Naive thymus-derived CD4-positive, alpha-beta T cell (primary cell): ENCODE data around the gene SYCP2. TPM values are rescaled to one million over a fixed set of nuclear protein-coding genes. Genes with fewer than 3 reads are reported as not detected.

ENCODE experiments used
- ATAC-seq: fragments of 150-1000 bp; cut with Tn5 transposase; 2 replicates; pipeline ENCODE4 v1.10.0; 2021; ENCODE audit warnings: mild to moderate bottlenecking, moderate library complexity
- CTCF ChIA-PET: fragments of 350-600 bp; sonication (Branson Sonifier 250); formaldehyde crosslinking; loops from one replicate; lab custom pipeline; 2021; ENCODE audit warnings: antibody characterized with exemption; lab: Charles Lee
- POLR2A ChIA-PET: fragments of 350-600 bp; sonication (Branson Sonifier 250); formaldehyde crosslinking; loops from one replicate; lab custom pipeline; 2021; ENCODE audit warnings: antibody characterized with exemption, inconsistent platforms; lab: Charles Lee
- DNase-seq, 9 donors: peaks; one replicate each; pipeline versions ENCODE4 v3.0.0 to v3.0.0-alpha.2; 2020 to 2022; ENCODE audit warnings: mixed read lengths in 1 of 9
- H3K27ac ChIP-seq: one replicate; pipeline ENCODE4 v1.7.0; 2013; ENCODE audit warnings: mild to moderate bottlenecking, low read depth, low read length, moderate library complexity
- H3K27me3 ChIP-seq, 2 donors: one replicate each; pipeline ENCODE4 v1.7.0; 2013; ENCODE audit warnings: low read length in 2 of 2, mild to moderate bottlenecking in 2 of 2, moderate library complexity in 2 of 2; ENCODE audit not compliant: control insufficient read depth in 2 of 2, insufficient read depth in 2 of 2
- H3K36me3 ChIP-seq, 3 experiments: 1 replicate in 2 of 3; 2 replicates in 1 of 3; pipeline ENCODE4 v1.7.0; 2013; ENCODE audit warnings: low read length in 3 of 3, mild to moderate bottlenecking in 3 of 3, moderate library complexity in 1 of 3; ENCODE audit not compliant: insufficient read depth in 3 of 3, control insufficient read depth in 2 of 3
- H3K4me1 ChIP-seq, 2 donors: one replicate each; pipeline ENCODE4 v1.7.0; 2013; ENCODE audit warnings: low read length in 2 of 2, mild to moderate bottlenecking in 2 of 2, moderate library complexity in 1 of 2; ENCODE audit not compliant: control insufficient read depth in 2 of 2, insufficient read depth in 2 of 2
- H3K4me3 ChIP-seq: 2 replicates; pipeline ENCODE4 v1.7.0; 2013; ENCODE audit warnings: mild to moderate bottlenecking, low read length
- H3K9me3 ChIP-seq, 3 experiments: 1 replicate in 2 of 3; 2 replicates in 1 of 3; pipeline ENCODE4 v1.7.0; 2013; ENCODE audit warnings: low read length in 3 of 3; ENCODE audit not compliant: control insufficient read depth in 2 of 3
- H3K27ac Mint-ChIP-seq, 9 donors: one replicate each; pipeline ENCODE4 v1.8.0; 2020 to 2022; ENCODE audit warnings: mixed read lengths in 9 of 9, mild to moderate bottlenecking in 8 of 9, moderate library complexity in 5 of 9, inconsistent platforms in 2 of 9
- H3K27me3 Mint-ChIP-seq, 5 donors: one replicate each; pipeline ENCODE4 v1.8.0; 2021 to 2022; ENCODE audit warnings: mixed read lengths in 5 of 5, mild to moderate bottlenecking in 1 of 5
- H3K36me3 Mint-ChIP-seq, 5 donors: one replicate each; pipeline ENCODE4 v1.8.0; 2020 to 2022; ENCODE audit warnings: mixed read lengths in 5 of 5, mild to moderate bottlenecking in 3 of 5, inconsistent platforms in 1 of 5
- H3K4me1 Mint-ChIP-seq, 7 donors: one replicate each; pipeline ENCODE4 v1.8.0; 2020 to 2022; ENCODE audit warnings: mixed read lengths in 7 of 7, mild to moderate bottlenecking in 3 of 7, inconsistent platforms in 1 of 7
- H3K4me3 Mint-ChIP-seq, 10 donors: one replicate each; pipeline ENCODE4 v1.8.0; 2020 to 2022; ENCODE audit warnings: mild to moderate bottlenecking in 10 of 10, mixed read lengths in 10 of 10, moderate library complexity in 6 of 10, inconsistent platforms in 2 of 10
- H3K9me3 Mint-ChIP-seq, 11 donors: one replicate each; pipeline ENCODE4 v1.8.0; 2020 to 2022; ENCODE audit warnings: mixed read lengths in 11 of 11, mild to moderate bottlenecking in 4 of 11, inconsistent platforms in 1 of 11, moderate library complexity in 1 of 11
- intact Hi-C, 2 donors: fragments of 100-400 bp; cut with micrococcal nuclease; formaldehyde crosslinking; loops; one replicate each; pipeline ENCODE4 v1.15.1; 2023
- polyA plus RNA-seq, 2 donors: library from polyadenylated mRNA; unstranded; fragments of 300-500 nt; fragmentation: Illumina TruSeq; gene quantifications; one replicate each; pipeline ENCODE4 v1.2.3, GENCODE V29; 2021
- total RNA-seq, 6 experiments: library from RNA in 5 of 6; stranded (reverse) in 5 of 6; gene quantifications; 1 replicate in 5 of 6; 2 replicates in 1 of 6; pipeline ENCODE4 v1.2.3 and lab custom pipeline; 2021 to 2026

SYCP2 gene
- total and polyA plus RNA-seq, 7 experiments from 2014 or later = 0.47 to 7.8 (median 3.2) TPM

GRCh38 chr20:59931511-59932312 lies 1.7 kb downstream of the SYCP2 start:
- no peak for ATAC-seq
- ChIA-PET CTCF (no interaction called here), POLR2A (interaction anchor here (1.0 kb wide), 1 partner anchor 9 kb away, joined by 4 read pairs; the partner anchor contains the start of genes FAM217B and PPP1R3D)
- Histone ChIP-seq H3K4me3 (no peak overlapping the region), H3K9me3 (no peaks in the 10 kb centered on the region), H3K36me3 (no peaks in the 10 kb centered on the region), H3K4me1 (peaks cover 0 to 3% of the 10 kb centered on the region in 2 donors), H3K27me3 (no peaks in the 10 kb centered on the region), H3K27ac (no peak overlapping the region)
- Mint-ChIP-seq H3K36me3 (no peaks in the 10 kb centered on the region), H3K4me1 (peaks cover 0 to 29% (median 18%) of the 10 kb centered on the region in 7 donors), H3K4me3 (peak overlapping the region; percentile 33 to 83 (median 62)), H3K27ac (peak overlapping the region in 3 of 9 donors; percentile 8 to 82 (median 28)), H3K27me3 (peaks cover 0 to 3% (median 0%) of the 10 kb centered on the region in 5 donors), H3K9me3 (no peaks in the 10 kb centered on the region)
- no peak for DNase-seq
- intact Hi-C loops = loop anchor here in 1 of 2 donors (1.0 to 5.0 kb wide), 2 partner anchors 9 to 1544 kb away; partner anchors contain the start of genes FAM217B, PPP1R3D and VAPB

- Mint-ChIP-seq H3K9me3 (no peaks in the 10 kb centered on the region), H3K4me3 (no peak overlapping the region), H3K36me3 (no peaks in the 10 kb centered on the region), H3K27me3 (peaks cover 0 to 39% (median 4%) of the 10 kb centered on the region in 5 donors), H3K27ac (no peak overlapping the region), H3K4me1 (peaks cover 0 to 3% (median 0%) of the 10 kb centered on the region in 7 donors)
- no peak overlapping the region for H3K4me3 ChIP-seq
- ChIA-PET CTCF (no interaction called here), POLR2A (no interaction called here)
- intact Hi-C loops = no loop called here
- H3K4me1 ChIP-seq = no peaks in the 10 kb centered on the region
- no peaks in the 10 kb centered on the region for H3K9me3 ChIP-seq
- no peak overlapping the region for H3K27ac ChIP-seq
- DNase-seq = no peak
- H3K27me3 ChIP-seq = no peaks in the 10 kb centered on the region
- ATAC-seq = no peak
- H3K36me3 ChIP-seq = no peaks in the 10 kb centered on the region
These were observed 7.5 kb downstream of the SYCP2 start for GRCh38 chr20:59925899-59926298.

GRCh38 chr20:59925359-59925758 lies 8.1 kb downstream of the SYCP2 start:
- Mint-ChIP-seq H3K4me3 (no peak overlapping the region), H3K4me1 (peaks cover 0 to 3% (median 0%) of the 10 kb centered on the region in 7 donors), H3K9me3 (no peaks in the 10 kb centered on the region), H3K27ac (no peak overlapping the region), H3K36me3 (no peaks in the 10 kb centered on the region), H3K27me3 (peaks cover 0 to 41% (median 4%) of the 10 kb centered on the region in 5 donors)
- Histone ChIP-seq H3K27ac (no peak overlapping the region), H3K4me3 (no peak overlapping the region), H3K27me3 (no peaks in the 10 kb centered on the region), H3K4me1 (no peaks in the 10 kb centered on the region), H3K9me3 (no peaks in the 10 kb centered on the region), H3K36me3 (no peaks in the 10 kb centered on the region)
- DNase-seq (no peak), ATAC-seq (no peak)
- POLR2A ChIA-PET = no interaction called here
- intact Hi-C loops = no loop called here
- CTCF ChIA-PET = no interaction called here

GRCh38 chr20:59923514-59923913 lies 9.9 kb downstream of the SYCP2 start:
- H3K27ac Mint-ChIP-seq = peak overlapping the region in 2 of 9 donors; percentile 12 to 75
- peaks cover 0 to 3% (median 0%) of the 10 kb centered on the region in 7 donors for H3K4me1 Mint-ChIP-seq
- no peaks in the 10 kb centered on the region for H3K27me3 ChIP-seq
- no peaks in the 10 kb centered on the region for H3K9me3 Mint-ChIP-seq
- H3K27ac ChIP-seq = no peak overlapping the region
- ChIA-PET POLR2A (interaction anchor here (0.6 kb wide), 1 partner anchor 11 kb away, joined by 3 read pairs; no protein-coding TSS in a partner anchor), CTCF (no interaction called here)
- no peaks in the 10 kb centered on the region for H3K36me3 ChIP-seq
- no peaks in the 10 kb centered on the region for H3K36me3 Mint-ChIP-seq
- no peaks in the 10 kb centered on the region for H3K9me3 ChIP-seq
- H3K4me3 ChIP-seq = no peak overlapping the region
- no peaks in the 10 kb centered on the region for H3K4me1 ChIP-seq
- no peak overlapping the region for H3K4me3 Mint-ChIP-seq
- peaks cover 0 to 45% (median 4%) of the 10 kb centered on the region in 5 donors for H3K27me3 Mint-ChIP-seq
- DNase-seq (no peak), ATAC-seq (no peak)
- intact Hi-C loops = no loop called here

- H3K27ac ChIP-seq = no peak overlapping the region
- POLR2A ChIA-PET = no interaction called here
- H3K4me3 ChIP-seq = no peak overlapping the region
- no peaks in the 10 kb centered on the region for H3K9me3 ChIP-seq
- no peaks in the 10 kb centered on the region for H3K27me3 ChIP-seq
- CTCF ChIA-PET = no interaction called here
- H3K36me3 ChIP-seq = no peaks in the 10 kb centered on the region
- intact Hi-C loops = no loop called here
- no peak overlapping the region for H3K4me3 Mint-ChIP-seq
- H3K27ac Mint-ChIP-seq = no peak overlapping the region
- ATAC-seq = no peak
- H3K4me1 Mint-ChIP-seq = peaks cover 0 to 1% (median 0%) of the 10 kb centered on the region in 7 donors
- H3K27me3 Mint-ChIP-seq = peaks cover 0 to 40% (median 4%) of the 10 kb centered on the region in 5 donors
- no peak for DNase-seq
- H3K4me1 ChIP-seq = no peaks in the 10 kb centered on the region
- H3K9me3 Mint-ChIP-seq = no peaks in the 10 kb centered on the region
- no peaks in the 10 kb centered on the region for H3K36me3 Mint-ChIP-seq
These were observed 12.5 kb downstream of the SYCP2 start for GRCh38 chr20:59920944-59921343.

- Histone ChIP-seq H3K27ac (no peak overlapping the region), H3K4me3 (no peak overlapping the region), H3K9me3 (no peaks in the 10 kb centered on the region), H3K4me1 (no peaks in the 10 kb centered on the region), H3K36me3 (no peaks in the 10 kb centered on the region), H3K27me3 (no peaks in the 10 kb centered on the region)
- H3K27me3 Mint-ChIP-seq = peaks cover 0 to 2% (median 0%) of the 10 kb centered on the region in 5 donors
- DNase-seq (no peak), ATAC-seq (no peak)
- peaks cover 0 to 2% (median 0%) of the 10 kb centered on the region in 11 donors for H3K9me3 Mint-ChIP-seq
- H3K36me3 Mint-ChIP-seq = no peaks in the 10 kb centered on the region
- intact Hi-C loops = no loop called here
- no peak overlapping the region for H3K4me3 Mint-ChIP-seq
- CTCF ChIA-PET = no interaction called here
- POLR2A ChIA-PET = no interaction called here
- peaks cover 0 to 2% (median 0%) of the 10 kb centered on the region in 7 donors for H3K4me1 Mint-ChIP-seq
- H3K27ac Mint-ChIP-seq = no peak overlapping the region
These were observed 20.8 kb downstream of the SYCP2 start for GRCh38 chr20:59912609-59913008.
